Kidney (tissue), 22 donors: ENCODE results near the gene CEBPG. TPM values are rescaled to one million over a fixed set of nuclear protein-coding genes. Genes with fewer than 3 reads are reported as not detected.
A peak's percentile ranks its signal among the peaks of the same experiment; 100 is the strongest.

Source experiments
- DNase-seq, 5 donors: peaks; one replicate each; pipeline ENCODE4 v3.0.0-alpha.2; 2013 to 2020
- FAIRE-seq: peaks from 2 replicates; lab custom pipeline; 2012; peaks lifted over from hg19 to GRCh38; lab: Jason Lieb, UNC
- H3K27ac ChIP-seq, 2 donors: one replicate each; pipeline ENCODE4 v1.7.0; 2013; ENCODE audit warnings: low read depth in 2 of 2, low read length in 2 of 2, inconsistent platforms in 1 of 2
- H3K27me3 ChIP-seq: one replicate; pipeline ENCODE4 v1.7.1; 2013; ENCODE audit warnings: low read length, inconsistent platforms; ENCODE audit not compliant: control insufficient read depth, insufficient read depth
- H3K36me3 ChIP-seq, 3 donors: one replicate each; pipeline versions ENCODE4 v1.7.0 to v1.7.1; 2013; ENCODE audit warnings: low read length in 3 of 3, control low read depth in 1 of 3, inconsistent platforms in 1 of 3; ENCODE audit not compliant: insufficient read depth in 3 of 3, control insufficient read depth in 2 of 3
- H3K4me1 ChIP-seq, 3 donors: one replicate each; pipeline versions ENCODE4 v1.7.0 to v1.7.1; 2013; ENCODE audit warnings: low read length in 3 of 3, inconsistent platforms in 1 of 3, low read depth in 1 of 3; ENCODE audit not compliant: control insufficient read depth in 2 of 3, insufficient read depth in 2 of 3
- H3K4me3 ChIP-seq, 3 donors: one replicate each; pipeline versions ENCODE4 v1.7.0 to v1.8.1; 2013; ENCODE audit warnings: low read length in 3 of 3, control low read depth in 1 of 3, inconsistent platforms in 1 of 3
- H3K9ac ChIP-seq, 3 donors: one replicate each; pipeline versions ENCODE4 v1.7.0 to v1.7.1; 2013; ENCODE audit warnings: low read length in 3 of 3, control low read depth in 1 of 3, inconsistent platforms in 1 of 3
- H3K9me3 ChIP-seq, 3 donors: one replicate each; pipeline versions ENCODE4 v1.7.0 to v1.7.1; 2013; ENCODE audit warnings: low read length in 3 of 3, control low read depth in 1 of 3, inconsistent platforms in 1 of 3; ENCODE audit not compliant: control insufficient read depth in 2 of 3, insufficient read depth in 1 of 3
- CTCF ChIP-seq: IDR thresholded peaks from 3 replicates; pipeline ENCODE4 v1.5.1; 2012; ENCODE audit warnings: mild to moderate bottlenecking, moderate library complexity, borderline replicate concordance; ENCODE audit not compliant: insufficient read depth; ENCODE audit errors: extremely low read depth
- intact Hi-C: fragments of 100-400 bp; cut with DNase I; formaldehyde crosslinking; loops from one replicate; pipeline ENCODE4 v1.11.1; 2022
- long read RNA-seq, 10 donors: library from polyadenylated mRNA in 1 of 10; unstranded in 1 of 10; transcript quantifications; one replicate each; pipeline ENCODE4 v2.0.0 and lab custom pipeline, GENCODE V29; 2021 to 2026
- polyA plus RNA-seq: library from polyadenylated mRNA; stranded (reverse); fragments of 350-450 nt; fragmentation: Illumina TruSeq; extraction: RNeasy Lipid Tissue Mini Kit (QIAGEN cat#74804); gene quantifications from one replicate; pipeline ENCODE4 v1.2.3, GENCODE V29; 2014; ENCODE audit warnings: low read depth, low replicate concordance; ENCODE audit not compliant: insufficient read depth
- total RNA-seq: library from RNA; stranded (reverse); fragmentation: NEBNext Ultra II Directional; extraction: Animal tissue kit (Norgen Biotek cat#: 25700); gene quantifications from one replicate; pipeline ENCODE4 v1.2.1, GENCODE V29; 2021
- donor health status: control.
- donor health status: control.
- donor health status: control.
- donor health status: control.
- donor health status: control.
- donor health status: DM: yes; HTN: yes; CAD: no.
- donor health status: Normal renal cell carcinoma (clear cell type).

Gene CEBPG
- total RNA-seq (22.4 TPM), polyA plus RNA-seq (13.0 TPM)
- long read RNA-seq, donor 1, full-length matches to known transcripts = 15 of 15 reads
- long read RNA-seq, donor 1, partial matches to known transcripts = 0 of 15 reads
- long read RNA-seq, donor 1, other reads (novel, unspliced or antisense) = 0 of 15 reads
- long read RNA-seq, donor 2, full-length matches to known transcripts = 9 of 17 reads
- long read RNA-seq, donor 2, partial matches to known transcripts = 8 of 17 reads
- long read RNA-seq, donor 2, other reads (novel, unspliced or antisense) = 0 of 17 reads
- long read RNA-seq, donor 3, full-length matches to known transcripts = 10 of 10 reads
- long read RNA-seq, donor 3, partial matches to known transcripts = 0 of 10 reads
- long read RNA-seq, donor 3, other reads (novel, unspliced or antisense) = 0 of 10 reads
- long read RNA-seq, donor 4, full-length matches to known transcripts = 13 of 13 reads
- long read RNA-seq, donor 4, partial matches to known transcripts = 0 of 13 reads
- long read RNA-seq, donor 4, other reads (novel, unspliced or antisense) = 0 of 13 reads
- long read RNA-seq, donor 5, full-length matches to known transcripts = 1 of 1 reads
- long read RNA-seq, donor 5, partial matches to known transcripts = 0 of 1 reads
- long read RNA-seq, donor 5, other reads (novel, unspliced or antisense) = 0 of 1 reads
- long read RNA-seq, donor 6, full-length matches to known transcripts = 8 of 22 reads
- long read RNA-seq, donor 6, partial matches to known transcripts = 14 of 22 reads
- long read RNA-seq, donor 6, other reads (novel, unspliced or antisense) = 0 of 22 reads
- long read RNA-seq, donor 7, full-length matches to known transcripts = 19 of 22 reads
- long read RNA-seq, donor 7, partial matches to known transcripts = 0 of 22 reads
- long read RNA-seq, donor 7, other reads (novel, unspliced or antisense) = 3 of 22 reads
- long read RNA-seq, donor 8, full-length matches to known transcripts = 11 of 11 reads
- long read RNA-seq, donor 8, partial matches to known transcripts = 0 of 11 reads
- long read RNA-seq, donor 8, other reads (novel, unspliced or antisense) = 0 of 11 reads
- long read RNA-seq, donor 9, full-length matches to known transcripts = 5 of 10 reads
- long read RNA-seq, donor 9, partial matches to known transcripts = 5 of 10 reads
- long read RNA-seq, donor 9, other reads (novel, unspliced or antisense) = 0 of 10 reads
- long read RNA-seq, donor 10, full-length matches to known transcripts = 11 of 11 reads
- long read RNA-seq, donor 10, partial matches to known transcripts = 0 of 11 reads
- long read RNA-seq, donor 10, other reads (novel, unspliced or antisense) = 0 of 11 reads

- H3K36me3 ChIP-seq = no peaks in the 10 kb centered on the region
- no peak for FAIRE-seq
- peak within 1 kb of the TSS; percentile 90 to 94 for H3K27ac ChIP-seq
- no peaks in the 10 kb centered on the region for H3K9me3 ChIP-seq
- H3K27me3 ChIP-seq = no peaks in the 10 kb centered on the region
- H3K4me3 ChIP-seq = peak within 1 kb of the TSS; percentile 74 to 89 (median 77)
- DNase-seq = peak; percentile 94 to 98 (median 96)
- intact Hi-C loops = no loop called here
- H3K9ac ChIP-seq = peak within 1 kb of the TSS; percentile 41 to 75 (median 56)
- H3K4me1 ChIP-seq = peaks cover 0 to 23% (median 19%) of the 10 kb centered on the region in 3 donors
- peak; percentile 15 for TF ChIP-seq CTCF
Observed at GRCh38 chr19:33373453-33374235, at the start of gene CEBPG. TSS of gene CEBPG (plus strand) at chr19:33373709. CDS start at chr19:33379240, 5,531 bp downstream.

GRCh38 chr19:33324628-33325027 lies 48.9 kb upstream of the CEBPG start:
- Histone ChIP-seq H3K4me3 (no peak overlapping the region), H3K27me3 (no peaks in the 10 kb centered on the region), H3K27ac (no peak overlapping the region), H3K4me1 (no peaks in the 10 kb centered on the region), H3K36me3 (no peaks in the 10 kb centered on the region), H3K9me3 (peaks cover 0 to 8% (median 0%) of the 10 kb centered on the region in 3 donors), H3K9ac (no peak overlapping the region)
- intact Hi-C loops = no loop called here
- TF ChIP-seq CTCF = no peak
- no peak for FAIRE-seq
- no peak for DNase-seq

- no peak overlapping the region for H3K27ac ChIP-seq
- no peaks in the 10 kb centered on the region for H3K36me3 ChIP-seq
- H3K9ac ChIP-seq = no peak overlapping the region
- FAIRE-seq = no peak
- intact Hi-C loops = no loop called here
- peaks cover 0 to 8% (median 0%) of the 10 kb centered on the region in 3 donors for H3K9me3 ChIP-seq
- no peak for DNase-seq
- no peaks in the 10 kb centered on the region for H3K4me1 ChIP-seq
- no peak overlapping the region for H3K4me3 ChIP-seq
- no peaks in the 10 kb centered on the region for H3K27me3 ChIP-seq
- TF ChIP-seq CTCF = no peak
Observed at GRCh38 chr19:33325920-33326319, 47.6 kb upstream of the CEBPG start.
